Hindlimb muscle (tissue), 1 donor: ENCODE data around the gene GJC3. TPM values are rescaled to one million over a fixed set of nuclear protein-coding genes. Genes with fewer than 3 reads are reported as not detected.
"Not testable (repeated sequence)": the region's sequence is repeated elsewhere in the genome, so short reads cannot be mapped to it uniquely, and the experiment has no call there.

Source experiments
- DNase-seq: peaks from one replicate; pipeline ENCODE4 v3.0.0-alpha.2; 2013
- polyA plus RNA-seq: library from polyadenylated mRNA; unstranded; fragments of 120-200 nt; gene quantifications from one replicate; pipeline ENCODE4 v1.2.1, GENCODE V29; 2013; ENCODE audit not compliant: insufficient read length

GJC3 gene
- polyA plus RNA-seq, 1 donor = 0.70 TPM

- no peak for DNase-seq
Observed at GRCh38 chr7:99928188-99928587, 1.2 kb downstream of the GJC3 start.

DNA sequence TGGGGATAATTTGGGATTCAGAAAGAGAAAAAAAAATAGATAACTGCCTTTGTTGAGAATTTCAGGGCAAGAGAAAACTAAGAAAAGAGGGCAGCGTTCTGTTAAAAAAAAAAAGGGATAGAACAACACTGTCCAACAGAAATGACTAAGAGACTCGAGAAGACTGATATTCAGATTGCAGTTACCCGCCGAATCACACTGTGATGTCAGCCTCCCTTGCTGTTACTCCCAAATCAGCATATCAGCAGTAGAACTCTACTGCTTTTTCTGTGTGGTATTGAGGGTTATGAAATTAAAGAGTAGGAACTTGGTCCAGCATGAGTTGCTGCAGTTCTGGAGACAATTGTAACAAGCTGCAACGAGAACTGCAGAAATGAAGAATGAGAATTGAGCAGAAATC, 1.9 kb downstream of the GJC3 start:
- no peak for DNase-seq

DNA sequence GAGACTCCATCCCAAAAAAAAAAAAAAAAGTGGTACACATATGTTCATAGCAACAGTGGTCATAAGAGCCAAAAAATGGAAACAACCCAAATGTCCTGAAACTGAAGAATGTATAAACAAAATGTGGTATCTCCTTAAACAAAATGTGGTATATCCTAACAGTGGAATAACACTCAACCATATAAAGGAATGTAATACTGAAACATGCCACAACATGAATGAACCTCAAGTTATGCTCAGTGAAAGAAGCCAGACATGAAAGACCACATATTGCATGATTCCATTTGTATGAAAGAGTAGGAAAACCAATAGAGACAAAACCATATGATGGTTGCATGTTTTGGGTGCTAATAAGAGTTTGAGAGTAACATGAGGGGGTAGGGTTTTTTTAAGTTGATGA, 3.1 kb downstream of the GJC3 start:
- DNase-seq = no peak

DNA sequence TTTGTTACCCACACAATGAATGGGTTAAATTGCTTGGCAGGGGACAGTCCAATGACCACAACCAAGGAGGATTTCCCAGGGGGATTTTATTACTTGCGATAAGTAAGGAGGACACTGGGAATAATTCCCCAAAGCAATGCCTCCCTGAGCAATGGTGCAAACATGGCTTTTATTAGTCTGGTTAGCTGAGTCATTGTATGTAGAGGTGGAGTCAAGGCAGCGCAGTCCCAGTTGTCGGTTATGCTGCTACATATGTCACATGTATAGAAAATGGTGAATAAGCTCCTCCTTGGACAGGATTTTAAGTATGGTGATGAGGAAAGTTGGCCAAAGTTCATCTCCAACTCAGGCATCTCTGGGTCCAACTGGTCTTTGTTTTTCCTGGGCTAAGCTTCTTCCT, 6.2 kb downstream of the GJC3 start:
- DNase-seq = no peak

- no peak for DNase-seq
Observed at GRCh38 chr7:99920149-99920548, 9.3 kb downstream of the GJC3 start.

DNA sequence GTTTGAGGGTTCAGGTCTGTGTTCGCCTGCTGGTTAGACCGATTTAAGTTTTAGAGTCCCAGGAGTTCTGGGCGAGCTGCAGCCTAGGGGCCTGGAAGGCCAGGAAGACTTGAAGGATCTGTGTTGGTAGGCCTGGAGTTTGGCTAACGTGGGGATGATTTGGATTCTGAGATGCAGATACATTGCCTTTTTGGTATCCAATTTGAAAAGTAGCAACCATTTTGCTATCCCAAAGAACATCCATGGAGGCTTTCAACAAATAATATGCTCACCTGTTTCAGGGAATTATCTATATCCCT, 9.7 kb downstream of the GJC3 start:
- DNase-seq = no peak

GRCh38 chr7:99918959-99919813, 10.2 kb downstream of the GJC3 start, which contains the start of gene TRIM4:
TRIM4 (minus strand) TSS chr7:99919530; CDS start chr7:99919401, 129 bp downstream.
- DNase-seq = peak; percentile 90

- DNase-seq = no peak
Observed at GRCh38 chr7:99910976-99911375, 18.4 kb downstream of the GJC3 start.

- no peak for DNase-seq
Observed at GRCh38 chr7:99901581-99901980, 27.8 kb downstream of the GJC3 start.

DNA sequence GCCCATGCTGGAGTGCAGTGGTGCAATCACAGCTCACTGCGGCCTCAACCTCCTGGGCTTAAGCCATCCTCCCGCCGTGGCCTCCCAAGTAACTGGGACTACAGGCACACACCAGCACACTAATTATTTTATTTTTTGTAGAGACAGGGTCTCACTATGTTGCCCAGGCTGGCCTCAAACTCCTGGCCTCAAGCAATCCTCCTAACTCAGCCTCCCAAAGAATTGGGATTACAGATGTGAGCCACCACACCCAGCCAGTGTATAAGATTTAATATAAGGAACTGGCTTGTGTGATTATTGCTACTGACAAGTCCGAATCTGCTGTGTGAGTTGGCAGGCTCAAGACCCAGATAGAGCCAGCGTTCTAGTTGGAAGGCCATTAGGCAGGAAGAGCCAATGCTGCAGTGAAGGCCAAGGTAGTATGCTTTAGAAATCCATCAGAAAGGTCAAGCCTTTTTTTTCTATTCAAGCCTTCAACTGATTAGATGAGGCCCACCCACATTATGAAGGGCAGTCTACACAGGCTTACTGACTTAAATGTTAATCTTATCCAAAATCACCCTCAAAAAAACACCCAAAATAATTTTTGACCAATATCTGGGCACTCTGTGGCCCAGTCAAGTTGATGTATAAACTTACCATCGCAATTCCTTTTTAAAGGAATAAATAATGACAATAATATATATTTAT, 29.4 kb downstream of the GJC3 start:
- no peak for DNase-seq

DNA sequence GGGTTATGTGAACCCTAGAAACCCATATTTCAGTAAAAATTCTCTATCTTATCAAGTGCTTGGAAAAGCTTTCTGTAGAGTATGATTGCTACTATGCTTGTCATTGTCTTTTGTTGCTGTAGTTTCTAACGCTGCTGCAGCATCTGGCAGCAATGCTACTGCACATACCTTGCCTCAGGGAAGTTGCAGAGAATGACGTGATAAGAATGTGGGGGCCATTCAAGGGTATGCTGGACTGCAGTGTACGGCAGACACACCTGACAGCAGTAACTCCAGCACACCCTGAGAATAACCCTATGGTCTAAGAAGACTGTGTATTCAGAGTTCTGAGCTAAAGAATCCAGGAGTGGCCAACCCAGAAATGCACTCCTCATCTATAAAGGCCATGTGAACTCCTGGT, 30.6 kb downstream of the GJC3 start:
- no peak for DNase-seq

DNA sequence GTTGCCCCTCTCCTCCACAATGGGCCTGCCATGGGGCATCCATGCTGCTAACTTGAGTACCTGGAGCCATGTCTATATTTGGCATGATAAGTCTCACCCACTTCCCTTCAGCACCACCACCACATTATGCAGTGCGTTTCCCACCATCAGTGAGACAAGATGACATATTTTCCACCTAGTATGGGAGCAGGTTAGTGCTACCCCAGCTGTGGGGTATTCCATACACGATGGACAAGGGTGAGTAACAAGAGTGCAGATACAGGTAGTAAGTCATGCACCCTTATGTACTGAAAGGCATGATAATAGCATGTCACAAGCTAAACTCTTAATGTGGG, 31.4 kb downstream of the GJC3 start:
- DNase-seq = no peak

DNA sequence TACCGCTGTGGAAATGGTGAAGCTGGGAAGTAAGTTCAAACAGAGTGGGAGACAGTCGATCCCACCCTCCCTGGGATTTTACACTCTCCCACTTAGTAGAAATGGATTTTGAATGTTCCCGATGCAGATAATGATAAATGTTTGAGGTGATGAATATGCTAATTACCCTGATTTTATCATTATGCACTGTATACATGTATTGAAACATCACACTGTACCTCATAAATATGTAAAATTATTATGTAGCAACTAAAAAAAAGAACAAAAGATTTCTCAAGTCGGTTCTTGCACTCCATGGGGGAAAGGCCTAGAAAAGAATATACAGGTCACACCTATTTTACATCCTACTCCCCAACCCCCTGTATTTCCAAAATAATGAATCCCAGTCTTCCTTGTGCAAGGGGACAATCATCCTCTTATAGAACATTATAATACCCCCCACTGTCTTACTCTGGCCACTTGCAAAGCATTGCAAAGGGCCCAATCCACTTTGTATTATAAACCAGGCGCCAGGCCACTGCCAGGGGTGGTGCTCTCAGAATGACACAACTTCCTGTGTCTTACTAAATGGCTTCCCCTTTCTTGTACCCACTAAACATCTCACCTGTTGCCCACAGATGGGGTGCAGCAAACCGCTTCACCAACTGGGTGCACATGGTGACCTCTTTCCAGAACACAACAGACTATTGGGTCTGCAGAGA, 31.9 kb downstream of the GJC3 start:
- DNase-seq = no peak

GRCh38 chr7:99894738-99895137, 34.7 kb downstream of the GJC3 start:
- no peak for DNase-seq

GRCh38 chr7:99893280-99893679, 36.1 kb downstream of the GJC3 start:
- DNase-seq = no peak

DNA sequence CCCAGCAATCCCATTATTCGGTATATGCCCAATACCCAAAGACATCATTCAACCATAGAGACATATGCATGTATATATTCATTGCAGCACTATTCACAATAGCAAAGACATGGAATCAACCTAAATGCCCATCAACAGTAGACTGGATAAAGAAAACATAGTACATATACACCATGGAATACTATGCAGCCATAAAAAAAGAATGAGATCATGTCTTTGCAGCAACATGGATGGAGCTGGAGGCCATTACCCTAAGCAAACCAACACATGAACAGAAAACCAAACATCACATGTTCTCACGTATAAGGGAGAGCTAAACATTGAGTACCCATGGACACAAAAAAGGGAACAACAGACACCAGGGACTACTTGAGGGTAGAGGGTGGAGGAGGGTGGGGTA, 39.1 kb downstream of the GJC3 start:
- DNase-seq = not testable (repeated sequence)

- not testable (repeated sequence) for DNase-seq
Observed at GRCh38 chr7:99888366-99888765, 41.1 kb downstream of the GJC3 start.

DNA sequence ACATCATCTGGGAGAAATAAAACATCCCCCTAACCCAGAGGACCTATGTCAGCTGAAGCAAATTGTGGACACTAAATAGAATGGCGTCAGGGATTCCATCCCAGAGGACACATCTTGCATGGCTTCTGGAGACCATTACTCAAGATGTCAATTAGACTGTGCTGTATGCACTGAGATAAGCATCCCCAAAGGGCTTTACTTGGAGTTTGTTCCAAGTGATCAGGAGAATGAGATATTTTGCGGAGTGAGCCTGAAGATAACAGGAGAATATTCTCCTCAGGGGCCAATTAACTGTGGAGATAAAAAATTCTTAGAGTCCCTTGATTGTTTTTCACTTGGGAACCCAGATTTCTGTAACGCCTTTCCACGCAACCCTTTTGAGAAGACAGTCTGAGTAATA, 48.0 kb downstream of the GJC3 start:
- no peak for DNase-seq

- no peak for DNase-seq
Observed at GRCh38 chr7:99876933-99877332, 52.5 kb downstream of the GJC3 start, which contains the start of gene OR2AE1. OR2AE1 (minus strand) TSS chr7:99877033; CDS start chr7:99877033, 0 bp downstream.

GRCh38 chr7:99876491-99876890, 52.9 kb downstream of the GJC3 start:
- no peak for DNase-seq
